ENCODE measurements around the gene CEBPB.
"Not testable (repeated sequence)": the region's sequence is repeated elsewhere in the genome, so short reads cannot be mapped to it uniquely, and the experiment has no call there.

Gene CEBPB

GRCh38 chr20:50190251-50191064 is at the start of gene CEBPB:
CEBPB (plus strand) TSS chr20:50190830; CDS start chr20:50191034, 204 bp downstream.
- peak; percentile 96 for DNase-seq (ENCODE audit: low spot score)

GRCh38 chr20:50141018-50141675 is 49.5 kb upstream of the CEBPB start:
- no peak for DNase-seq (ENCODE audit: low spot score)

DNA sequence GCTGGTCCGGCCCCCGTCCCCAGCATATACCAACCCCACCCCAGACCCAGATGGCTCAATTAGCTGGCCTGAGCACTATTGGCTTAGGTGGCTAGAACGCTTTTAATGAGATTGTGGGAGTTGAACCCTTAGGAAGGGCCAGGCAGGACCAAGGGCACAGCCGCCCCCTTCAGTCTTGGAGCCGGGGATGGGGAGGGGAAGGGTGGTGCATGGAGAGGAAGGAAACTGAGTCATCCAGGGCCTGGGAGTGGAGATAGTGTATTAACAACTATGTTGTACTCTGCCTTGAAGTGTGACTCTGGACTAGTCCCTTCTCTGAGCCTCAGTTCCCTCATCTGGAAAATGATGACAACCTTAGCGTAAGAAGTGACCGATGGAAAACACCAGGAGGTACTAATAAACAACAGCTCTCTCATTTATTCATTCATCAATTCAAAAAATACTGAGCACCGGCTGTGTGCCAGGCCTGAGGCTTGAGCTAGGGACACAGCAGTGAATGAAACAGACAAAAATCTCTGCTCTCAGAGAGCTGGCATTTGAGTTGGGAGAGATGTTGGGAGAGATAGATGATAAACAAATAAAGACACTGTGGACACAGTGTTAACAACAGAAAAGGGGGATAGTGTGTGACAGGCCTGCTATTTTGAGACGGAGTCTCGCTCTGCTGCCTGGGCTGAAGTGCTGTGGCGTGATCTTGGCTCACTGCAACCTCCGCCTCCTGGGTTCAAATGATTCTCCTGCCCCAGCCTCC is 48.6 kb upstream of the CEBPB start:
- no peak for DNase-seq (ENCODE audit: low spot score)

GRCh38 chr20:50142812-50143211 is 47.8 kb upstream of the CEBPB start:
- no peak for DNase-seq (ENCODE audit: low spot score)

DNA sequence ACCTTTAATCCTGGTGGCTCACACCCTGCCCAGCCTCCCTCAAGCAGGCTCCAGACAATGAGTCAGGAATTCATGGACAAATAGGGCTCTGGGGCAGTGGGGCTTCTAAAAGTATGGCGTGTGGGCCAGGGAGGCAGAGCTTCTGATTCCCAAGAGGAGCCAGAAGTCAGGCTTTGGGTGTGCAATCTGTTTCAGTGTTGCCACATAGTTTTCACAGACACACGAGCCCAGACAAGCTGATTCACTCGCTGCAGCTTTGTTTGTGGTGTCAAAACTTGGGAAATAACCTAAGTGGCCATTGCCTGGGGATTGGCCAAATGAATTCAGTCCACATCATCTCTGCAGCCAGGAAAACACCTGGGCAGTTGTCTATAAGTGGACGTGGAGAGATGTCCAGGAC is 46.3 kb upstream of the CEBPB start:
- no peak for DNase-seq (ENCODE audit: low spot score)

DNA sequence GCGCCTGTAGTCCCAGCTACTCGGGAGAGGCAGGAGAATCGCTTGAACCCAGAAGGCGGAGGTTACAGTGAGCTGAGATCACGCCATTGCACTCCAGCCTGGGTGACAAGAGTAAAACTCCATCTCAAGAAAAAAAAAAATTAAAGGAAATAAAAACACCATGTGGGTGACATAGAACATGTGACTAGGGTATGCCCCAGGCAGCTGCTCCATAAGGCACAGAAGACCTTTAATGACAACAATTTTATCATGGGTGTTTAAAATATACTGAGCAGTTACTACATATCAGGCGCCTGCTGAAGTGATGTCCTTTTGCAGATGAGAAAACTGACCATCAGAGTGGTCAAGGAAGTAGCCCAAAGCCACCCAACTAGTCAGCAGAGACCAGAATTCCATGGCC is 45.1 kb upstream of the CEBPB start:
- no peak for DNase-seq (ENCODE audit: low spot score)

DNA sequence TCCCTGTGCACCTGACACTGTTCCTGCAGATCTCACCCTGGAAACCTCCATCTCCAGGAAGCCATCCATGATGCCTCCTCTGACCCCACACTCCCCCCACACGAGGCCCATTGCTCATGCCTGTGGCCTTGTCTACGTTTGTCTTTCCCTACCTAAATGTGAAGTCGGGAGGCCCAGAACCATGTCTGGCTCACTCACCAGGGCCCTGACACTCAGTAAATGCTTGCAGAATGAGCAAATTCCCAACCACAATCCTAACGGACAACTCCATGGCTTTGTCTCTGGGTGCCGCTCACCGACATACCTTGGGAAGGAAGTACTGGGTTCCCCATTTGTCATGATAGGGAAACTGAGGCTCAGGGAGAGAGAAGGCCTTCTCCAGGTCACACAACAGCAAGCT is 44.4 kb upstream of the CEBPB start:
- DNase-seq (ENCODE audit: low spot score) = no peak

DNA sequence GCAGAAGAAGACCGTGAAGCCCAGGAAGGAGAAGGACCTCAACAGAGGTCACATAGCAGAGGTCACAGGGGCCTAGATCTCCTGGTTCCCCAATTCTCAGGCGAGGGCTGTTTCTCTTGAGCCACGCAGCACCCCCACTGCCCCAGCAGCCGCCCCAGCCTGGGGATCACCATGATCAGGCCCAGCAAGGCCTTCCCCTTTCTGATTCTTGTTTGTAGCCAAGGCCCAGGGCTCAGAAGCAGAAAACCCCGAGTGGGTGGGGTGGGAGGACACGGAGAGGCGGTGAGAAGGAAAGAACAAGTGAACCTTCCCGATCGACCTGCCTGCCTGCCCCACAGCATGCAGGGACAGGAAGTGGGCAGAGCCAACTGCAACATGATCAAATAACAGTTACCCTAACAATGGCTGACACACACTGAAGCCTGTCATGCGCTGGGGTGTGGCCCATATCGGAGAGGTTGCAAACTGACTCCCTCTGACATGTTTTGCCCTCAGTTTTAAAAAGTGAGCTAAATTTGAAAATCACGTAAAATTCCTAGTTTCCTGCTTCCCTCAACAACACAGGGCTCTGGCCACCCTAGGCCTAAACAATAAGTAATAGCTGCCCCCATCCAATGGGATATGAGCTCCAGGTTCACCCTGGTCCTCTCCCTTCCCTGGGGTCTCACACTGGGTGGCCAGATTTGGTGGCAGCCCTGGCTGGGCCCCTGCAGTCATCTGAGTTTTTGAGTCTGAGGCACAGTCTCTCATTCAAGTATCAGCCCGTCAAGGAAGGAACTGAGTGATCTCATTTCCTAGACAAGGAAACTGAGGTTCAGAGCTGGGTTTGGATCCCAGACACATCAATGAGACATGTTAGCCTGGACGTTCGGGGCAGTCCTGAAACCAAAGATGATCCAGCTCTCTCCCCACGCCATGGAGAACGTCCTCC is 43.6 kb upstream of the CEBPB start:
- DNase-seq (ENCODE audit: low spot score) = no peak

DNA sequence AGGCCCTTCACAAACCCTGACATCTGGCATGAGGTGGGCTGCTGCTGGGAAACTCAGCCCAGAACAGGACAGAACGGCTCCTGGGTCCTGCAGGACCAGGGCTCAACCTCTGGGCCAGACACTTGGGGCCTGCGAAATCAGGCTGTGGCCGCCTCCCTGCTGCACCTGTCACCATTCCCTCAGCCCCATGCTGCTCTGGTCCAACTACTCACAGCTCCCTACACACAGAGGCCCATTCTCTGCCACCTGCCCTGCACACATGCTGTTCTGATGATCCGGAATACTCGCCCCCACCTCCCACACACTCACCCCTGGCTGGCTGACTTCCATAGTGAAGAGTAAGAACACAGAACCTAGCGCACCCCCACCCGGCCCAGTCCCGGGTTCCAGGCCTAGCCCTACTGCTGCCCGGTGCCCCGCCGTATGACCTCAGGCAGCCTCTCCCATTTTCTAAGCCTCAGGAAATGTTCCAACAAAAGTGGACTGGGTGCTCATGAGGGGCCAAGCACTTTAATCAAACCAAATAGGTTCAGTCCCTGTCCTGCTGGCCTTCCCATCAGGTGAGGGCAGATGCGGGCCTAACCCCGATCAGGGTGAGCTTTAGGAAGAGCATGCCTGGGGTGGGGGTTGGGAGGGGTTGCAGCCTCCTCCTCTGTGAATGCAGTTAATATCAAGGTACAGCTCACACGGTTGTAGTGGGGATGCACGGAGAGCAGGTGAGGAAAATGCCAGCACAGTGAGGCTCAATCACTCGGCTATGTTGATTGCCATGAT is 41.0 kb upstream of the CEBPB start:
- DNase-seq (ENCODE audit: low spot score) = no peak

DNA sequence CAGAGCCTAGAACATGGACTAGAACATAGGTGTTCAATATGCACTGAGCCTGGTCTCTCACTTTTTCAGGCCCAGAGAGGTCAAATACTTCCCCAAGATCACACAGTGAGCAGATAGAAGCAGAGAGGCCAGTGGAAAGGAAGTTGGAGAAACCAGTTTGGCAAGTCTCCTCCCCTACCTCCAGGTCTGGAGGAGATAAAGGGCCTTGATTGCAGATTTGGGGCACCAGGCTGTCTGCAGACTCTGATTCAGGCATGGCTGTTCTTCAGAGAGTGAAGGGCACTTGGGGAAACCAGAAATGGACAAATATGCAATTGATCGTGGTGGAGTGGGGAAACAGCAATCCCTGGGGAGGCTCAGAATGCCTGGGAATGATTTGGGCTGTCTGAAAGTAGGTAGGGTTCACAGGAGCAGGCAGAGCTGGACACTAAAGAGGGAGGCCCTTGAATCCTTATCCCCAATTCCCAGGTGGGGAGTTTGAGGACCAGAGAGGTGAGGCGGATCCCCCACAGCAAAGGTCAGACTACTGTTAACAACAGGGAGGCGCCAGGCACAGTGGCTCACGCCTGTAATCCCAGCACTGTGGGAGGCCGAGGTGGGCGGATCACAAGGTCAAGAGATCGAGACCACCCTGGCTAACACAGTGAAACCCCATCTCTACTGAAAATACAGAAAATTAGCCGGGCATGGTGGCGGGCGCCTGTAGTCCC is 39.4 kb upstream of the CEBPB start:
- no peak for DNase-seq (ENCODE audit: low spot score)

DNA sequence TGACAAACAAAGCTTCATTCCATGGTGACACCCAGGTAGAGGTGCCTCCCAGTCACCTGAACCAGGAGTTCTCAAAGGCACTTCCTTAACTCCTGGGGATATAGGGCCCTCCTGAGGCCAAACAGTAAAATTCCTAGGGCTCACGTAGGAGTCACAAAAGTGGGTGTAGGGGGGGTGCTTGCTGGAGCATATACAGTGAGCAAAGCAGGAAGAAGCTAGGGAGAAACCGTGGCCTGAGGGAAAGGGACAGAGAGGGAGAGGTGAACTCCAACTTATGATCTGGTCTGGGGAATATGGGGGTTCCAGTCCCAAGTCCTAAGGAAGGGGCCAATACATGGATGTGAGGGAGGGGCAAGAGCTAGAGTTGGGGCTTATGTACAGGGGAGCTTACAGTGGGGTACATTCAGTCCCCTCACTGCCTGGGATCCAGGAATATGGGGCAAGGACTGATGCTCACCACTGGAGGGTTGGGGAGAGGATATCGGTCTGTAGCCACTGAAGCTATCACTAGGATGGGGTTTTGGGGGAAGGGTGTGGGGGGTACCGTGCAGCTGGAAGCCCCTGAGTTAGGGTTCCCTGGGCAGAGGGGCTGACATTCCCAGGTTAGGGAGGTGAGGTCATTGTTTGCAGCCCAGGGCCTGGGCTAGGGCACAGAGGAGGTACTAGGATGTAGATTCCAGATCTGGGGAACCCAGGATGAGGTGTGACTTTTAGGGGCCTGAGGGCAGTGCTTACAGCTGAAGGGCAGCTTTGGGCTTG is 38.1 kb upstream of the CEBPB start:
- DNase-seq (ENCODE audit: low spot score) = no peak

- DNase-seq (ENCODE audit: low spot score) = no peak
Observed at GRCh38 chr20:50153153-50153499, 37.5 kb upstream of the CEBPB start.

GRCh38 chr20:50153500-50154377 is 36.9 kb upstream of the CEBPB start, which contains the start of gene PEDS1:
PEDS1 (minus strand) TSS chr20:50153723; CDS start chr20:50153637, 86 bp downstream.
- DNase-seq (ENCODE audit: low spot score) = peak; percentile 93

DNA sequence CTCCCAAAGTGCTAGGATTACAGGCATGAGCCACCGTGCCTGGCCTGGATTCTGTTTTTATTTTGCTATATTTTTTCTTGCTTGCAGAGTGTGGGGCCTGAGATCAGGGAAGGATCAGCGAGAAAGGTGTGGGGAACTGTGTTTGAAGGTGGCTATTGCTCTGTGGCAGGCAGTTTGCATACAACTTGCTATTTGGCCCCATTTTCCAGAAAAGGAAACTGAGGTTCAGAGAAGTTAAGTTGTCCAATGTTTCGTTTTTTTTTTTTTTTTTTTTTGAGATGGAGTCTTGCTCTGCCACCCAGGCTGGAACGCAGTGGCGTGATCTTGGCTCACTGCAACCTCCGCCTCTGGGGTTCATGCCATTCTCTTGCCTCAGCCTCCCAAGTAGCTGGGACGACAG is 29.1 kb upstream of the CEBPB start:
- not testable (repeated sequence) for DNase-seq (ENCODE audit: low spot score)

- no peak for DNase-seq (ENCODE audit: low spot score)
Observed at GRCh38 chr20:50163570-50164317, 26.9 kb upstream of the CEBPB start.

GRCh38 chr20:50165684-50166554 is 24.7 kb upstream of the CEBPB start:
- peak; percentile 94 for DNase-seq (ENCODE audit: low spot score)

DNA sequence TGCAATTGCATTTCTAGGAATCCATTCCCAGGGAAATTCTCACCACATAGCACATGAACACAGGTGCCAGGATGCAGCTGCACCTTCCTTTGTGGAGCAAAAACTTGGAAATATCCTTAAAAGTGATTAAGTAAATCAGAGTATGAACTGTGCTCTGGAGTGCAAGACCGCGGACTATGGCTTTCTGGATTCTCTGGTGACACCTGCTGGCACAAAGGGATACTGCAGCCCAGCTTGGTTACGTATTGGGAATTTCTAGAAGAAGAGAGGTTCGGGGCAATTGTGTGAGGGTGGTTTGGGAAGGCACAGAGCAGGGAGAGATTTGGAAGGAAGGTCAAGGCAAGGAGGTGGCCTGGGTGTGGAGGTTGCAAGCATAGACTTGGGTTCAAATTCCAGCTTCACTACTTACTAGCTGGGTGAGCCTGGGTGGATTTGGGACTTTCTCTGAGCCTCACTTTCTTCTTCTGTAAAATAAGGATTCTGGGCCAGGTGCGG is 21.3 kb upstream of the CEBPB start:
- no peak for DNase-seq (ENCODE audit: low spot score)
